ENCODE results near the gene METTL8. TPM values are rescaled to one million over a fixed set of nuclear protein-coding genes. Genes with fewer than 3 reads are reported as not detected.

The METTL8 gene
- total RNA-seq, 1 experiment from 2014 or later: 34.4 TPM

DNA sequence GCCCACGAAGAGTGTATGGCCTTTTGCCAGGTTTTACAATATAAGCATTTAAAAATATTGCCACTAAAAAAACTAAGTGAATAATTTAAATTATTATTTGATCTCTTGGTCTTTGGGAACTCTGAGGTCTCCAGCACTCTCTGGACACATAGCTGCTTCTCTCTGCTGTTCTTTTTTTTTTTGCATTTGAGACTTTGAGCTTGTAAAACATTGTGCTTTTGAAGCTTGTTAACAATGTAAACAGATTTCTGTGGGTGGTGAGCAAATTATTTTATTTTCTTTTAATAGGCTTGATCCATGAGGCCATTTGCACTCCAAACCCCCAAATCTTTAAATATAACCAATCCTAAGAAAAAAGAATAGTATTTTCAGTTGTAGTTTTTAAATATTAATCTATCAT, 42.2 kb upstream of the METTL8 start (continued):
- TF ChIP-seq, protein P1, sequence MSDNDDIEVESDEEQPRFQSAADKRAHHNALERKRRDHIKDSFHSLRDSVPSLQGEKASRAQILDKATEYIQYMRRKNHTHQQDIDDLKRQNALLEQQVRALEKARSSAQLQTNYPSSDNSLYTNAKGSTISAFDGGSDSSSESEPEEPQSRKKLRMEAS (IDR thresholded peaks at IDR 0.05): no peak
- no peak for TF ChIP-seq RAD21 (IDR thresholded peaks at IDR 0.05; ENCODE audit: low read depth)

DNA sequence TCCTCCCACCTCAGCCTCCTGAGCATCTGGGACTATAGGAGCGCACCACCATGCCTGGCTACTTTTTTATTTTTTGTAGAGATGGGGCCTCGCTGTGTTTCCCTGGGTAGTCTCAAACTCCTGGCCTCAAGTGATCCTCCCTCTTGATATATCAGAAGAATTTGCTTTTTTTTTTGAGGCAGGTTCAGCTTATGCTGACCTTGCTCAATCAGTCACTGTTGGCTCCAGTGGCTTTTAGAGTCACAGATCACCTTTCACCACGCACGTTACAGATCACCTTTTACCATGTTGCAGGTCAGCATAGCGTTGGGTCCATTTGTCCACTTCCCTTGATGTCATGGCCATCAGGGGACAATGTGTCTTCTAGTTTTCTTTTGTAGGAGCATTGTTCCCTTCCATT, 36.3 kb upstream of the METTL8 start:
- no peak overlapping the region for H3K27ac ChIP-seq (ENCODE audit: low read depth, low read length)
- H4K20me1 ChIP-seq (ENCODE audit: insufficient read depth): no peaks in the 10 kb centered on the region
- no TSS peak for BruUV-seq (replicated peaks)
- ChIA-PET RAD21 (ENCODE audit: low non-redundant PET in 1 of 2, low total read pairs in 2 of 2, uncharacterized antibody in 2 of 2, unreplicated experiment in 2 of 2) (no interaction called here), POLR2A (no interaction called here), CTCF (no interaction called here)
- H3K79me2 ChIP-seq (ENCODE audit: insufficient read depth, low read length): no peaks in the 10 kb centered on the region
- H3K36me3 ChIP-seq (ENCODE audit: control insufficient read depth in 1 of 2, insufficient read depth in 2 of 2, low read length in 2 of 2): peaks cover 0 to 11% of the 10 kb centered on the region in 2 experiments; a peak in 2 of 4 replicates
- TF ChIP-seq CBX3 (IDR thresholded peaks at IDR 0.05; ENCODE audit: low read depth) (no peak), SP1 (IDR thresholded peaks at IDR 0.05; ENCODE audit: low read depth) (no peak), EZH2 (IDR thresholded peaks at IDR 0.05) (no peak), CEBPB (IDR thresholded peaks at IDR 0.05; ENCODE audit: low read depth) (no peak), YY1 (IDR thresholded peaks at IDR 0.05; ENCODE audit: extremely low read depth, insufficient replicate concordance, low read depth, low read length) (no peak), RAD21 (IDR thresholded peaks at IDR 0.05; ENCODE audit: low read depth) (no peak), POLR2A (IDR thresholded peaks at IDR 0.05; ENCODE audit: borderline replicate concordance, extremely low read depth, insufficient read depth, insufficient read length) (no peak)
- TF ChIP-seq, protein P2, sequence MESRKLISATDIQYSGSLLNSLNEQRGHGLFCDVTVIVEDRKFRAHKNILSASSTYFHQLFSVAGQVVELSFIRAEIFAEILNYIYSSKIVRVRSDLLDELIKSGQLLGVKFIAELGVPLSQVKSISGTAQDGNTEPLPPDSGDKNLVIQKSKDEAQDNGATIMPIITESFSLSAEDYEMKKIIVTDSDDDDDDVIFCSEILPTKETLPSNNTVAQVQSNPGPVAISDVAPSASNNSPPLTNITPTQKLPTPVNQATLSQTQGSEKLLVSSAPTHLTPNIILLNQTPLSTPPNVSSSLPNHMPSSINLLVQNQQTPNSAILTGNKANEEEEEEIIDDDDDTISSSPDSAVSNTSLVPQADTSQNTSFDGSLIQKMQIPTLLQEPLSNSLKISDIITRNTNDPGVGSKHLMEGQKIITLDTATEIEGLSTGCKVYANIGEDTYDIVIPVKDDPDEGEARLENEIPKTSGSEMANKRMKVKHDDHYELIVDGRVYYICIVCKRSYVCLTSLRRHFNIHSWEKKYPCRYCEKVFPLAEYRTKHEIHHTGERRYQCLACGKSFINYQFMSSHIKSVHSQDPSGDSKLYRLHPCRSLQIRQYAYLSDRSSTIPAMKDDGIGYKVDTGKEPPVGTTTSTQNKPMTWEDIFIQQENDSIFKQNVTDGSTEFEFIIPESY (IDR thresholded peaks at IDR 0.05; ENCODE audit: extremely low read depth, insufficient replicate concordance, low read length): no peak
- TF ChIP-seq, protein P3, sequence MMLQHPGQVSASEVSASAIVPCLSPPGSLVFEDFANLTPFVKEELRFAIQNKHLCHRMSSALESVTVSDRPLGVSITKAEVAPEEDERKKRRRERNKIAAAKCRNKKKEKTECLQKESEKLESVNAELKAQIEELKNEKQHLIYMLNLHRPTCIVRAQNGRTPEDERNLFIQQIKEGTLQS (IDR thresholded peaks at IDR 0.05): no peak
- TF ChIP-seq, protein P4, sequence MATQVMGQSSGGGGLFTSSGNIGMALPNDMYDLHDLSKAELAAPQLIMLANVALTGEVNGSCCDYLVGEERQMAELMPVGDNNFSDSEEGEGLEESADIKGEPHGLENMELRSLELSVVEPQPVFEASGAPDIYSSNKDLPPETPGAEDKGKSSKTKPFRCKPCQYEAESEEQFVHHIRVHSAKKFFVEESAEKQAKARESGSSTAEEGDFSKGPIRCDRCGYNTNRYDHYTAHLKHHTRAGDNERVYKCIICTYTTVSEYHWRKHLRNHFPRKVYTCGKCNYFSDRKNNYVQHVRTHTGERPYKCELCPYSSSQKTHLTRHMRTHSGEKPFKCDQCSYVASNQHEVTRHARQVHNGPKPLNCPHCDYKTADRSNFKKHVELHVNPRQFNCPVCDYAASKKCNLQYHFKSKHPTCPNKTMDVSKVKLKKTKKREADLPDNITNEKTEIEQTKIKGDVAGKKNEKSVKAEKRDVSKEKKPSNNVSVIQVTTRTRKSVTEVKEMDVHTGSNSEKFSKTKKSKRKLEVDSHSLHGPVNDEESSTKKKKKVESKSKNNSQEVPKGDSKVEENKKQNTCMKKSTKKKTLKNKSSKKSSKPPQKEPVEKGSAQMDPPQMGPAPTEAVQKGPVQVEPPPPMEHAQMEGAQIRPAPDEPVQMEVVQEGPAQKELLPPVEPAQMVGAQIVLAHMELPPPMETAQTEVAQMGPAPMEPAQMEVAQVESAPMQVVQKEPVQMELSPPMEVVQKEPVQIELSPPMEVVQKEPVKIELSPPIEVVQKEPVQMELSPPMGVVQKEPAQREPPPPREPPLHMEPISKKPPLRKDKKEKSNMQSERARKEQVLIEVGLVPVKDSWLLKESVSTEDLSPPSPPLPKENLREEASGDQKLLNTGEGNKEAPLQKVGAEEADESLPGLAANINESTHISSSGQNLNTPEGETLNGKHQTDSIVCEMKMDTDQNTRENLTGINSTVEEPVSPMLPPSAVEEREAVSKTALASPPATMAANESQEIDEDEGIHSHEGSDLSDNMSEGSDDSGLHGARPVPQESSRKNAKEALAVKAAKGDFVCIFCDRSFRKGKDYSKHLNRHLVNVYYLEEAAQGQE (IDR thresholded peaks at IDR 0.05; ENCODE audit: low read depth): no peak
- H3K27me3 ChIP-seq (ENCODE audit: insufficient read depth, low read length): no peaks in the 10 kb centered on the region
- H3K9me2 ChIP-seq (ENCODE audit: insufficient read depth): no peaks in the 10 kb centered on the region
- no peak overlapping the region for H3K9ac ChIP-seq (ENCODE audit: low read length)
- H3K4me2 ChIP-seq (ENCODE audit: low read length): no peak overlapping the region
- no peak overlapping the region for H3K4me3 ChIP-seq (replicated peaks in 1 of 2; ENCODE audit: low read depth in 1 of 2, low read length in 2 of 2)
- intact Hi-C loops (cut with micrococcal nuclease): no loop called here
- no peaks in the 10 kb centered on the region for H3K4me1 ChIP-seq (ENCODE audit: control insufficient read depth in 1 of 2, insufficient read depth in 2 of 2, low read length in 2 of 2)
- H3K9me3 ChIP-seq (ENCODE audit: control insufficient read depth in 1 of 2, insufficient read depth in 1 of 2, low read depth in 1 of 2, low read length in 2 of 2): no peaks in the 10 kb centered on the region
- ATAC-seq (no peak), DNase-seq (ENCODE audit: low read depth, low spot score) (no peak)
- H2AFZ ChIP-seq (ENCODE audit: low read depth, low read length, poor library complexity, severe bottlenecking): no peak overlapping the region

Measured in HCT116 (cell line).